ENCODE results near the gene RABL6. TPM values are rescaled to one million over a fixed set of nuclear protein-coding genes. Genes with fewer than 3 reads are reported as not detected.

RABL6 gene
- total and polyA plus RNA-seq, 7 donors = 36.0 to 103 (median 55.9) TPM

DNA sequence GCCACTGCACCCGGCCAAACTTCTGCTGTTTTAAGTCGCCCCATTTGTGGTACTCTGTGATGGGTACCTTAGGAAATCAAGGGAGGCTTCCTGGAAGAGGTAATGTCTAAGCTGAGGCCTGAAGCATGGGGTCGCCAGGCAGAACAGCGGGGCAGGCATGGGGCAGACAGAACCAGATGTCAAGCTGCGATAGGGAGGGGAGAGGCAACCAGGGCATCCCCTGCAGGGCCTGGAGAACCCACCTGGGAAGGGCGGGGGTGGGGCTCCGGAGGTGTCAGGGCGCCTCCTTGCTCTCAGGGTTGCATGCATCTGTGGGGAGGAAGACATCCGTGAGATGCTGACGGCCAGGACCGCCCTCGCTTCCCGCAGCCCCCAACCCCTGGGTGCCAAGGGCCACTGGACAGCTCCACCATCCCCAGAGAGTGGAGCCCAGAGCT lies 46.2 kb upstream of the RABL6 start:
- intact Hi-C loops (cut with DNase I) = no loop called here
- TF ChIP-seq CTCF (IDR thresholded peaks at IDR 0.05) (no peak), POLR2AphosphoS5 (IDR thresholded peaks at IDR 0.05) (no peak), POLR2A (IDR thresholded peaks at IDR 0.05) (no peak), EP300 (IDR thresholded peaks at IDR 0.05) (no peak)
- Histone ChIP-seq H3K36me3 (no peaks in the 10 kb centered on the region), H3K4me3 (no peak overlapping the region), H3K27ac (no peak overlapping the region), H3K27me3 (peaks cover 11 to 63% (median 27%) of the 10 kb centered on the region in 3 donors), H3K4me1 (peaks cover 0 to 7% (median 0%) of the 10 kb centered on the region in 4 donors), H3K9me3 (no peaks in the 10 kb centered on the region)
- WGBS, 2 donors = 81 to 88% methylated on average over 13 of the region's 13 CpGs
- peak; percentile 53 for DNase-seq

- TF ChIP-seq POLR2A (IDR thresholded peaks at IDR 0.05) = no peak
- Histone ChIP-seq H3K4me3 (no peak overlapping the region), H3K27me3 (peaks cover 11 to 64% (median 27%) of the 10 kb centered on the region in 3 donors), H3K27ac (no peak overlapping the region), H3K9me3 (no peaks in the 10 kb centered on the region), H3K4me1 (peaks cover 0 to 7% (median 0%) of the 10 kb centered on the region in 4 donors), H3K36me3 (no peaks in the 10 kb centered on the region)
- 69 to 85% methylated on average over 17 of the region's 17 CpGs for WGBS, 2 donors
- DNase-seq = no peak
- intact Hi-C loops (cut with DNase I) = no loop called here
Observed at GRCh38 chr9:136762221-136762691, 45.5 kb upstream of the RABL6 start.

DNA sequence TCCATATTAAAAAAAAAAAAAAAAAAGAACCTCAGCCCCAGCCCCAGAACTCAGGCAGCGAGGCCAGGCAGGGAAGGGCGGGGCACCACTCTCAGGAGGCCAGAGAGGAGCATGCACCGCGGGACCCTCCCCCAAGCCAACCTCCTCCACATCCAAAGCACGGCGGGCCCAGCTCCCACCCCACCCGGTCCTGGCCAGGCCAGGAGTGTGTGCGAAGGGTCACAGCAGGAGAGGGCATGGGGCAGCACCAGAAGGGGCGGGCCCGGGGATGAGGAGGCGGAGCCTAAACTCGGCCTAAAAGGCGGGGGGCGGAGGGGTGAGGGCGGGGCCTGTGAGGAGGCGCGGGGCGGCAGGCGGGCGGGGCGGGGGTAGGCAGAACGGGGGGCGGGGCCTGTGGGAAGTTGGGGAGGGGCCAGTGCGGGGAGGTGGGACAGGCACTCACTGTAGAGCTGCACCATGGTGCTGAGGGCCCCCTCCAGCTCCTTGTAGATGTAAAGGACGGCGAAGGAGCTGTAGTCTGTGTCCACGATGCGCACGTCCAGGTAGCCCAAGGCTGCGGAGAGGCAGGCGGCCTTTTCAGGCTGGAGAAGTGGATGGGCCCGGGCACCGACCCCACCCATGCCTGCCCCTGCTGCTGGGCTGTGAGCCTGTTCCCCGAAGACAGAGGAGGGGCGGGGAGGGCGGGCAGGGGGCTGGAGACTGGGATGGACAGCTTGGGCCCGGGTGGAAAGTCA lies 44.7 kb upstream of the RABL6 start:
- Histone ChIP-seq H3K4me1 (peaks cover 0 to 7% (median 0%) of the 10 kb centered on the region in 4 donors), H3K9me3 (no peaks in the 10 kb centered on the region), H3K27ac (no peak overlapping the region), H3K4me3 (no peak overlapping the region), H3K27me3 (peaks cover 11 to 72% (median 35%) of the 10 kb centered on the region in 3 donors), H3K36me3 (no peaks in the 10 kb centered on the region)
- TF ChIP-seq CTCF (IDR thresholded peaks at IDR 0.05) (no peak), EP300 (IDR thresholded peaks at IDR 0.05) (no peak), POLR2AphosphoS5 (IDR thresholded peaks at IDR 0.05) (no peak), POLR2A (IDR thresholded peaks at IDR 0.05) (no peak)
- intact Hi-C loops (cut with DNase I) = no loop called here
- DNase-seq = peak; percentile 60
- 15 to 23% methylated on average over 36 to 37 of the region's 37 CpGs for WGBS, 2 donors

DNA sequence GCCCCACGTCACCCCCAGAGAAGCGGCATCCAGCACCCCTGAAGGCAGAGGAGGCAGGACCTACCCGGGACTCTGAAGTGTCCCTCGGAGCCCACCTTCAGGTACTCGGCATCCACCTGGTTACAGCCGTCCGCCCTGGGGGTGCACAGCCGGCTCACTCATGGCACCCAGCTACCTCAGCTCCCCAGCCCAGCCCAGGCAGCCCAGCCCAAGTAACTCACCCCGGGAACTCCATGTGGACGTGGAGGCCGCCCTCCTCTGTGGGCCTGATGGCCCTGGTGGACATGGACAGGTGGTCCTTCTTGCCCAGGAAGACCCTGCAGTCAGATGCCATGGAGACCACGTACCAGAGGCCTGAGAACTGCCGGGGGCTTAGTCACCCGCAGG lies 44.1 kb upstream of the RABL6 start:
- peaks cover 0 to 7% (median 0%) of the 10 kb centered on the region in 4 donors for H3K4me1 ChIP-seq
- no peak for TF ChIP-seq EP300 (IDR thresholded peaks at IDR 0.05)
- no peak for TF ChIP-seq POLR2A (IDR thresholded peaks at IDR 0.05)
- intact Hi-C loops (cut with DNase I) = no loop called here
- peaks cover 11 to 74% (median 36%) of the 10 kb centered on the region in 3 donors for H3K27me3 ChIP-seq
- H3K27ac ChIP-seq = no peak overlapping the region
- WGBS, 2 donors = 79 to 88% methylated on average over 14 of the region's 14 CpGs
- DNase-seq = peak; percentile 45
- H3K4me3 ChIP-seq = no peak overlapping the region
- no peaks in the 10 kb centered on the region for H3K9me3 ChIP-seq
- no peaks in the 10 kb centered on the region for H3K36me3 ChIP-seq

GRCh38 chr9:136764301-136764891 lies 43.4 kb upstream of the RABL6 start, which contains the start of gene LCN15:
TSS of gene LCN15 (minus strand) at chr9:136764518. CDS start at chr9:136764488, 30 bp downstream.
- intact Hi-C loops (cut with DNase I) = no loop called here
- H3K27me3 ChIP-seq = peaks cover 11 to 69% (median 36%) of the 10 kb centered on the region in 3 donors
- 24 to 65% methylated on average over 14 of the region's 14 CpGs for WGBS, 2 donors

More at GRCh38 chr9:136764301-136764891, 43.4 kb upstream of the RABL6 start, which contains the start of gene LCN15:
- Histone ChIP-seq H3K36me3 (no peaks in the 10 kb centered on the region), H3K27ac (no peak within 1 kb of the TSS), H3K4me3 (no peak within 1 kb of the TSS), H3K4me1 (peaks cover 0 to 7% (median 0%) of the 10 kb centered on the region in 4 donors), H3K9me3 (no peaks in the 10 kb centered on the region)
- TF ChIP-seq POLR2AphosphoS5 (IDR thresholded peaks at IDR 0.05) (no peak), CTCF (IDR thresholded peaks at IDR 0.05) (no peak), EP300 (IDR thresholded peaks at IDR 0.05) (no peak), POLR2A (IDR thresholded peaks at IDR 0.05) (no peak)
- DNase-seq = peak; percentile 53
